BE2C (cell line): ENCODE results near the gene HES5.

Experiments
- DNase-seq: peaks from one replicate; pipeline ENCODE4 v3.0.0-alpha.2; 2020
- H3K27me3 ChIP-seq: fragments of 250-450 bp; sonication (Bioruptor Pico); 2 replicates; pipeline ENCODE4 v1.5.1; 2020; ENCODE audit warnings: mild to moderate bottlenecking
- H3K36me3 ChIP-seq: fragments of 250-450 bp; sonication (Bioruptor Pico); 2 replicates; pipeline ENCODE4 v1.5.1; 2020; ENCODE audit warnings: mild to moderate bottlenecking
- H3K4me1 ChIP-seq: fragments of 250-450 bp; sonication (Bioruptor Pico); 2 replicates; pipeline ENCODE4 v1.5.1; 2020
- H3K4me3 ChIP-seq: 2 replicates; pipeline ENCODE4 v1.5.1; 2011; ENCODE audit warnings: low read depth, low read length
- H3K9me3 ChIP-seq: fragments of 250-450 bp; sonication (Bioruptor Pico); 2 replicates; pipeline ENCODE4 v1.5.1; 2020
- TF ChIP-seq, protein P1 (sequence below): IDR thresholded peaks from 2 replicates; pipeline ENCODE4 v1.5.1; 2012; ENCODE audit warnings: mild to moderate bottlenecking, low read depth, low read length

HES5 gene

GRCh38 chr1:2495546-2495945 is 34.5 kb downstream of the HES5 start:
- no peak for DNase-seq
- Histone ChIP-seq H3K4me1 (no peaks in the 10 kb centered on the region), H3K36me3 (no peaks in the 10 kb centered on the region), H3K4me3 (no peak overlapping the region), H3K9me3 (no peaks in the 10 kb centered on the region), H3K27me3 (no peaks in the 10 kb centered on the region)
- TF ChIP-seq, protein P1, sequence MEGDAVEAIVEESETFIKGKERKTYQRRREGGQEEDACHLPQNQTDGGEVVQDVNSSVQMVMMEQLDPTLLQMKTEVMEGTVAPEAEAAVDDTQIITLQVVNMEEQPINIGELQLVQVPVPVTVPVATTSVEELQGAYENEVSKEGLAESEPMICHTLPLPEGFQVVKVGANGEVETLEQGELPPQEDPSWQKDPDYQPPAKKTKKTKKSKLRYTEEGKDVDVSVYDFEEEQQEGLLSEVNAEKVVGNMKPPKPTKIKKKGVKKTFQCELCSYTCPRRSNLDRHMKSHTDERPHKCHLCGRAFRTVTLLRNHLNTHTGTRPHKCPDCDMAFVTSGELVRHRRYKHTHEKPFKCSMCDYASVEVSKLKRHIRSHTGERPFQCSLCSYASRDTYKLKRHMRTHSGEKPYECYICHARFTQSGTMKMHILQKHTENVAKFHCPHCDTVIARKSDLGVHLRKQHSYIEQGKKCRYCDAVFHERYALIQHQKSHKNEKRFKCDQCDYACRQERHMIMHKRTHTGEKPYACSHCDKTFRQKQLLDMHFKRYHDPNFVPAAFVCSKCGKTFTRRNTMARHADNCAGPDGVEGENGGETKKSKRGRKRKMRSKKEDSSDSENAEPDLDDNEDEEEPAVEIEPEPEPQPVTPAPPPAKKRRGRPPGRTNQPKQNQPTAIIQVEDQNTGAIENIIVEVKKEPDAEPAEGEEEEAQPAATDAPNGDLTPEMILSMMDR = no peak

DNA sequence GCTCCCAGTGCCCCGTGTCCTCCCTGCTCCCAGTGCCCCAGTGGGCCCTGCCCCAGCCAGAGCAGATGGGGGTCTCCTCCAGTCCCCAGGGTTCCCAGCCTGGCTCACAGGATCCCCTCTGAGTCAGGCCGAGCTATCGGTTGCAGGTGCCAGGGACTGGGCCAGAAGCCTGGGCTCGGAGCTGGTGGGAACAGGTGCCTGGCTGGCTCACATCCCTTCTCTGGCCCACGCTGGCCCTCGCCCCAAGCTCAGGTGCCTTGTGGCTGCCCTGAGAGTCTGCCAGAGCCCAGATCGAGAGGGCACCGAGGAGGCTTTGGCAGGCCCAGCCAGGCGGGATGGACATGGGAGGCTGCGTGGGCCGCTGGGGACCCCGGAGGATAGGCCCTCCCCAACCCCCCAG is 35.0 kb downstream of the HES5 start:
- Histone ChIP-seq H3K9me3 (no peaks in the 10 kb centered on the region), H3K27me3 (no peaks in the 10 kb centered on the region), H3K4me1 (no peaks in the 10 kb centered on the region), H3K36me3 (no peaks in the 10 kb centered on the region), H3K4me3 (no peak overlapping the region)
- TF ChIP-seq, protein P1 = no peak
- no peak for DNase-seq

DNA sequence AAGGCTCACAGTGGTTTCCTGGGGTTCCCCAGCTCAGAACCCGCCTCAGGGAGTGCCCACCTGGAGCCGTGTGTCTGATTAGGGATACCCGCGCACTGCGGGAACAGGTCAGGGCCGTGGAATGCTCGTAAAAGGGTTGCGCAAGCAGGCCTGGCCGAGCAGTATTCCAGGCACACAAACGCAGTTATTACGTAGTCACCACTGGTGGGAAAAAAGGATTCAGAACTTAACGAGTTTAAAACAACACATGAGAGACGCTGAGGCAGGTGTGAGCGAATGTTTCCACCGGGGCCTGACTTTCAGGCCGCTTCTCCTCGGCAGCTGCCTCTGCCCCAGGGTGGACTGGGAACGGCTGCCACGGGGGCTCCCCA is 35.8 kb downstream of the HES5 start:
- Histone ChIP-seq H3K27me3 (no peaks in the 10 kb centered on the region), H3K4me3 (no peak overlapping the region), H3K36me3 (no peaks in the 10 kb centered on the region), H3K9me3 (no peaks in the 10 kb centered on the region), H3K4me1 (no peaks in the 10 kb centered on the region)
- TF ChIP-seq, protein P1 = no peak
- no peak for DNase-seq

GRCh38 chr1:2493691-2494322 is 36.3 kb downstream of the HES5 start:
- Histone ChIP-seq H3K27me3 (no peaks in the 10 kb centered on the region), H3K36me3 (no peaks in the 10 kb centered on the region), H3K9me3 (no peaks in the 10 kb centered on the region), H3K4me1 (no peaks in the 10 kb centered on the region), H3K4me3 (no peak overlapping the region)
- TF ChIP-seq, protein P1 = no peak
- DNase-seq = no peak

DNA sequence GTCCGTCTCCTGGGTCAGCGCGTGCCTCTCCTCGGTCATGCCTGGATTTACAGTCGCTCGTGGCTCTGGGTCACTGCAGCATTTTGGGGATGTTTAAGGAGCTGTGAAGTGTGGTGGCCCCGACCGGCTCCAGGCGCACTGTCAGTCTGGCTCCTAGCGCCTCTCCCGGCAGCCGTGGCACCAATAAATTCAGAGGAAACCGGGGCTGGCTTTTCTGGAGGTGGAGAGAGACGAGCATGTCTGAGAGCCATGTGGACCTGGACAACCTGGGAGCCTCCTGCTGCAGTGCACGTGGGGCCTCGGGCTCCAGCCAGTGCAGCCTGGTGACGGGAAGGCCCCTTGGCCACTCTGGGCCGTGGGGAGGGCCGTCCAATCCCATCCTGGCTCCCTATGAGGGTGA is 36.8 kb downstream of the HES5 start:
- Histone ChIP-seq H3K27me3 (no peaks in the 10 kb centered on the region), H3K36me3 (no peaks in the 10 kb centered on the region), H3K9me3 (no peaks in the 10 kb centered on the region), H3K4me3 (no peak overlapping the region), H3K4me1 (no peaks in the 10 kb centered on the region)
- TF ChIP-seq, protein P1 = no peak
- no peak for DNase-seq

- TF ChIP-seq, protein P1 = no peak
- Histone ChIP-seq H3K27me3 (no peaks in the 10 kb centered on the region), H3K4me1 (no peaks in the 10 kb centered on the region), H3K36me3 (no peaks in the 10 kb centered on the region), H3K4me3 (no peak overlapping the region), H3K9me3 (no peaks in the 10 kb centered on the region)
- DNase-seq = no peak
Measured at GRCh38 chr1:2492091-2492490, 38.0 kb downstream of the HES5 start.
